NCI-H460 (cell line): ENCODE data around the gene CAMK1. TPM values are rescaled to one million over a fixed set of nuclear protein-coding genes. Genes with fewer than 3 reads are reported as not detected.
A peak's percentile ranks its signal among the peaks of the same experiment; 100 is the strongest.
"Not testable (repeated sequence)": the region's sequence is repeated elsewhere in the genome, so short reads cannot be mapped to it uniquely, and the experiment has no call there.

Experiments used
- DNase-seq: peaks from one replicate; pipeline ENCODE4 v3.0.0-alpha.2; 2016; ENCODE audit warnings: low read depth; ENCODE audit errors: extremely low read depth
- total RNA-seq: library from RNA; depleted of rRNA; stranded (reverse); fragments of >200 nt; shearing (Covaris generic); gene quantifications from 2 replicates; pipeline ENCODE4 v1.2.3, GENCODE V29; 2014

CAMK1 gene
- total RNA-seq, 1 experiment from 2014 or later = 27.1 TPM

- no peak for DNase-seq
These were observed 8.7 kb upstream of the CAMK1 start for GRCh38 chr3:9778143-9779074.

GRCh38 chr3:9777694-9778021 lies 7.9 kb upstream of the CAMK1 start:
- no peak for DNase-seq

- no peak for DNase-seq
These were observed 7.3 kb upstream of the CAMK1 start for GRCh38 chr3:9776896-9777693.

- not testable (repeated sequence) for DNase-seq
These were observed 1.3 kb upstream of the CAMK1 start for GRCh38 chr3:9771007-9771406.

GRCh38 chr3:9770276-9770812 lies 597 bp upstream of the CAMK1 start:
- DNase-seq = no peak

GRCh38 chr3:9769012-9769411 lies 735 bp downstream of the CAMK1 start:
- DNase-seq = no peak

GRCh38 chr3:9768141-9768775 lies 1.5 kb downstream of the CAMK1 start:
- no peak for DNase-seq

- DNase-seq = no peak
These were observed 2.3 kb downstream of the CAMK1 start for GRCh38 chr3:9767418-9767817.

GRCh38 chr3:9765865-9766264 lies 3.9 kb downstream of the CAMK1 start:
- no peak for DNase-seq

GRCh38 chr3:9762871-9763270 lies 6.9 kb downstream of the CAMK1 start:
- DNase-seq = no peak

GRCh38 chr3:9761919-9762318 lies 7.8 kb downstream of the CAMK1 start:
- DNase-seq = no peak

GRCh38 chr3:9760779-9761505 lies 8.8 kb downstream of the CAMK1 start:
- no peak for DNase-seq

GRCh38 chr3:9757427-9757826 lies 12.3 kb downstream of the CAMK1 start:
- no peak for DNase-seq

GRCh38 chr3:9754678-9755077 lies 15.1 kb downstream of the CAMK1 start:
- DNase-seq = no peak

- DNase-seq = no peak
These were observed 19.0 kb downstream of the CAMK1 start for GRCh38 chr3:9750556-9751411.

GRCh38 chr3:9749645-9750555 lies 19.8 kb downstream of the CAMK1 start, which contains the start of gene OGG1:
Gene OGG1 (plus strand): TSS chr3:9749952. CDS start chr3:9750287, 335 bp downstream.
- peak; percentile 92 for DNase-seq

GRCh38 chr3:9749296-9749644 lies 20.5 kb downstream of the CAMK1 start:
- DNase-seq = no peak

GRCh38 chr3:9748031-9748430 lies 21.7 kb downstream of the CAMK1 start:
- no peak for DNase-seq
